HG02588 (cell line): ENCODE measurements around the gene HOXC10.

Experiments used
- ATAC-seq: cut with Tn5 transposase; IDR thresholded peaks from one replicate; pipeline ENCODE4 v1.9.1; 2021; ENCODE audit warnings: mild to moderate bottlenecking, moderate library complexity; ENCODE audit not compliant: unreplicated experiment

HOXC10 gene

DNA sequence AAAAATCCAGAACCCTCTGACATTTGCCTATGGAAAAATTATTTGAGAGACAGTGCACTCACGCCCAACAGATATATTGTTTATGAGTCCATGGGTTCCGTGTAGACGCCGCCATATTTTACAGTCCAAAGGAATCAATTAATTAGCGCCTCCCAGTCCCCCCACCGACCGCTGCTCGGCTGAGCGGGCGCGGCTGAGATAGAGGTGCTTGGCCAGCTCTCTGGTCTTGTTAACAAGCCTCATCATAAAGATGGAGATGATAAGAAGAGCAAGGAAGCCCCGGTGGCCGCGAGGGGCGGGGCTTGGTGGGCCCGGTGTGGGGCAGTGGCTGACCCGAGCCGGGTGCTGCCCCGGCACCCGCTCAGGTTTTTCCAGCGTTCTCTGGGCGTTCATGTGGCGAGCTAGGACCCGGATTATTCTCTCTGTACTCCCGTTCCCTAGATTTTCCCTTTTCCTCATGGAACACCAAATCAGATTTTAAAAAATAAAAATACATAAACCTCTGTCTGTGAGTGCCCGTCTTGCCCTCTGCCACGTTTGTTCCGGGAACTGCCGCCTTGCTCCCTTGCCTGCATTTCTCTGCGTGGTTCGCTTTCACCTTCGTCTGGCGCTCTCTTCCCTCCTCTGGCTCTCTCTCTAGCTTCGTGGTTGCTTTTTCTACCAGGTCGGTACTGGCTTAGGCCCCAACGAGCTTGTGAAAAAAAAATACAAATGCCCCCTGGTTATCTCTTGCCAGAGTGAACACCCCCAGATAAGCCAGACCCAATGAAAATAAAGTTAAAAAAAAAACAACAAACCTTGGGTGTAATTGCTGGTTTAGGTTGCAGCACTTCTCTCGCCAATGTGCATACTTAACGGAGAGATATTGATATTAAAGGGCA is 21.3 kb upstream of the HOXC10 start:
- no peak for ATAC-seq

DNA sequence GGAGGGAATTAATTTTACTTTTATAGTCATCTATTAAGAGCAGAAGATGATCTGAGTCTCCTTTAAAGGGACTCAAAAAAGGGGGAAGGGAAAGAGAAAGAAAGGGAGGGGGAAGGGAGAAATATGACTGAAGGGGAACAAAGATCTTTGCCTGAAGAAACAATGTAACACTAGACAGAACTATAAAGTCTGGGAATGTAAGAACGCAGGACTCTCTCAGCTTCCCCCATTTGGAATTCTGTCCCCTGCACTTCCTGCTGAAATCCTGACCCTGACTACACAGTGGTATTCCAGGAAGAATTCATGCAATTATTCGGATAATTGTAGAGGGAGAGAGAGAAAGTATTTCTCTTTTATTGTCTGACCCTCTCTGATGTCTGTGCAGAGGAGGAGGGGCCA is 20.6 kb upstream of the HOXC10 start:
- no peak for ATAC-seq

- ATAC-seq = no peak
Observed at GRCh38 chr12:53965281-53966084, 19.5 kb upstream of the HOXC10 start.

DNA sequence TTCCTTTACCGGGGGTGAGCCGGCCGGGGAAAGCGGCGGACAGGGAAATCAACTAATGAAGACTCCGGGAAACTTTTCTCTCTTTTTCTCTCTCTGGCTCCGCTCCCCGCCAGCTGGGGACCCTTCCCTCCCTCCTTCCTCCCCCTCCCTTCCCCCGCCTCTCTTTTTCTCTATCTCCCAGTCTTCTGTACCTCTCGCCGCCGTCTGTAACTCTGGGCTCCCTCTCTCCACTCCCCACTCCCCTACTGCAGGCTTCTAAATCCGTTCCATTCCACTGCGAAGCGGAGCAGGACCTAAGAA is 18.9 kb upstream of the HOXC10 start:
- ATAC-seq = no peak

- no peak for ATAC-seq
Observed at GRCh38 chr12:53966385-53967133, 18.4 kb upstream of the HOXC10 start.

GRCh38 chr12:53967421-53967925 is 17.5 kb upstream of the HOXC10 start:
- ATAC-seq = no peak

GRCh38 chr12:53968214-53969127 is 16.5 kb upstream of the HOXC10 start:
- ATAC-seq = no peak

DNA sequence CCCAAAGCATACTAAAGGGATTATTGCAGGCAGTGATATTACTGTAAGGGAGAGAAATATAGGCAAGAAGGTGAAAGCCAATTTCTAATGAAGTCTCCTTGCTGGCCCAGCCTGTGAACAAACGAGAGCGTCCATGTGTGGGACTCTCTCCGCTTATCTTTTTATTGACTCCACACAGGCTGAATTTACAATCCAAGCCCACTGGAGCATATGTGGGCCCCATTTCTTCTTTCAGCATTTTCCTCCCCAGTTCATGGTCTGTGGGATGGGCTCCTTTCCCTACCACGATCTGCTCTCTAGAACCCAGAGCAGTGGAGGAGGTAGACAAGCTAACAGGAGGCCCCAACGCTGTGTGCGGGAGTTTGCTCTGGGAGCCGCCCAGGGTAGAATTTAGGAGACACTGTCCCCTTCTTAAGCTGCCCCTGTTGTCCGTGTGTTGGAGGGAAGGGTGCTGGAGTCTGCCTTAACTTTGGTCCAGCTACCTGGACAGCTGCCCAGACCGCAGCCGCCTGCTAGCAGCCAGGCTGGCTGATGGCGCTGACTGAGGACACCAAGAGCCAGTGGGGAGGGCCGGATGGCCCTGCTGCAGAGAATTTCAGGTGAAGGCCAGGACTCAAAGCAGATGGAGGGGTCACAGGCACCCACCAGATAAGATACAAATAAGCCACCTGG is 15.2 kb upstream of the HOXC10 start:
- ATAC-seq = no peak

- ATAC-seq = no peak
Observed at GRCh38 chr12:53970451-53970850, 14.5 kb upstream of the HOXC10 start.

- no peak for ATAC-seq
Observed at GRCh38 chr12:53971129-53971528, 13.8 kb upstream of the HOXC10 start.

- no peak for ATAC-seq
Observed at GRCh38 chr12:53971686-53972085, 13.3 kb upstream of the HOXC10 start.

GRCh38 chr12:53972152-53972702 is 12.7 kb upstream of the HOXC10 start:
- ATAC-seq = no peak

GRCh38 chr12:53972722-53973235 is 12.2 kb upstream of the HOXC10 start, which contains the start of gene HOXC11:
TSS of gene HOXC11 (plus strand) at chr12:53973126. CDS start at chr12:53973242, 116 bp downstream.
- ATAC-seq = no peak

GRCh38 chr12:53973236-53974042 is 11.5 kb upstream of the HOXC10 start:
- ATAC-seq = no peak

- no peak for ATAC-seq
Observed at GRCh38 chr12:53974084-53975063, 10.6 kb upstream of the HOXC10 start, which contains the start of gene HOTAIR. TSS of gene HOTAIR (minus strand) at chr12:53974954.

GRCh38 chr12:53975064-53975471 is 9.9 kb upstream of the HOXC10 start:
- ATAC-seq = no peak
